C4-2B (cell line): Measurements from ENCODE around the gene RIMBP2.

ENCODE experiments used
- H3K27ac ChIP-seq: fragments of 450-650 bp; 2 replicates; pipeline ENCODE4 v1.5.1; 2017
- ZFX ChIP-seq: fragments of 450-650 bp; IDR thresholded peaks from 2 replicates; pipeline ENCODE4 v1.6.1; 2017
- TF ChIP-seq, protein P1 (sequence below): fragments of 450-650 bp; conservative IDR thresholded peaks from 2 replicates; pipeline ENCODE4 v1.5.1; 2017; ENCODE audit warnings: mild to moderate bottlenecking

The RIMBP2 gene

DNA sequence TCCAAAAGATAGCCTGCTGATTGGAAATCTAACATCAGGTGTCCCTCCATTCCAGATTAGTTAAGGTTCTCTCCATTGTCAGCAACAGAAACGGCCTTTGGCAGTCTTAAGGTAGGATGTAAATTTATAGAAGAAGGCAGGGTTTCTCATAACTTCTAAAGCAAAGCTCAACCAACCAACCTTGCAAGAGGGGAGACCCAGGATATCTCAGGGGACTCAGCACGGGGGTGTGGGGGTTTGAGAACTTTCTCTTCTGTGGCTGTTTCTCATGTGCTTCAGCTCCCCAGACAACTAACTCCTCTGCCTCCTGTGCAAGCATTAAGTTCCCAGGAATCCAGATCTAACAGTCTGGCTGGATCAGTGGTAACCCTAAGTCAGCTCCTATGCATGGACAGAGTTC lies 148.1 kb downstream of the RIMBP2 start:
- TF ChIP-seq, protein P1, sequence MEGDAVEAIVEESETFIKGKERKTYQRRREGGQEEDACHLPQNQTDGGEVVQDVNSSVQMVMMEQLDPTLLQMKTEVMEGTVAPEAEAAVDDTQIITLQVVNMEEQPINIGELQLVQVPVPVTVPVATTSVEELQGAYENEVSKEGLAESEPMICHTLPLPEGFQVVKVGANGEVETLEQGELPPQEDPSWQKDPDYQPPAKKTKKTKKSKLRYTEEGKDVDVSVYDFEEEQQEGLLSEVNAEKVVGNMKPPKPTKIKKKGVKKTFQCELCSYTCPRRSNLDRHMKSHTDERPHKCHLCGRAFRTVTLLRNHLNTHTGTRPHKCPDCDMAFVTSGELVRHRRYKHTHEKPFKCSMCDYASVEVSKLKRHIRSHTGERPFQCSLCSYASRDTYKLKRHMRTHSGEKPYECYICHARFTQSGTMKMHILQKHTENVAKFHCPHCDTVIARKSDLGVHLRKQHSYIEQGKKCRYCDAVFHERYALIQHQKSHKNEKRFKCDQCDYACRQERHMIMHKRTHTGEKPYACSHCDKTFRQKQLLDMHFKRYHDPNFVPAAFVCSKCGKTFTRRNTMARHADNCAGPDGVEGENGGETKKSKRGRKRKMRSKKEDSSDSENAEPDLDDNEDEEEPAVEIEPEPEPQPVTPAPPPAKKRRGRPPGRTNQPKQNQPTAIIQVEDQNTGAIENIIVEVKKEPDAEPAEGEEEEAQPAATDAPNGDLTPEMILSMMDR: no peak
- no peak for TF ChIP-seq ZFX
- no peak overlapping the region for H3K27ac ChIP-seq

DNA sequence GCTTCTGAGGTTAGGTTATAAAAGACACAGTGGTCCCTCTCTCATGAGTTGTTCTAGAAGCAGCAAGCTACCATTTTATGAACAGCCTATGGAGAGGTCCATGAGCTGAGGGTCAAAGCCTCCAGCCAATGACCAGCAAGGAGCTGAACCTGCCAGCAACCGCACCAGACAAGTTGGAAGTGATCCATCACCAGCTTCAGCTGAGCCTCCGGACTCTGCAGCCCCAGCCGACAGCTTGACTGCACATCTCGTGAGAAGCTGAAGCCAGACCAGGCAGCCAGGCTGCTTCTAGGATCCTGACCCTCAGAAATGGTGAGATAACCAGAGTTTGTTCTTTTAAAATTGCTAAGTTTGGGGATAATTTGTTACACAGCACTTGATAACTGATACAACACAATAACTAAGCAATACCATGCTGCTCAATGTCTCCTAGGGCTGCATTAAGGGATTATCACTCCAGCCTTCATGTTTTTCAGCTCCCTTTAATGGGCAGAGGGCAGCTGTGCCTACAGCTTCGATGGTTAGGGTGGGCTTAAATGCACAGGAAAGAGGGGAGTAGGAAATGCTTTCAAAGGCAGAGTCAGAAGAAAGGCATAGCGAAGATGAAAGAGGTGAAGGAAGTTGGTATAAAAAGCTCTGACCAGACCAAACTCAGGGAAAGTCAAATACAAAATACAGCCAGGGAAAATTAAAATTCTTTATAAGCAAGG lies 149.5 kb downstream of the RIMBP2 start:
- TF ChIP-seq, protein P1: no peak
- TF ChIP-seq ZFX: no peak
- H3K27ac ChIP-seq: no peak overlapping the region

DNA sequence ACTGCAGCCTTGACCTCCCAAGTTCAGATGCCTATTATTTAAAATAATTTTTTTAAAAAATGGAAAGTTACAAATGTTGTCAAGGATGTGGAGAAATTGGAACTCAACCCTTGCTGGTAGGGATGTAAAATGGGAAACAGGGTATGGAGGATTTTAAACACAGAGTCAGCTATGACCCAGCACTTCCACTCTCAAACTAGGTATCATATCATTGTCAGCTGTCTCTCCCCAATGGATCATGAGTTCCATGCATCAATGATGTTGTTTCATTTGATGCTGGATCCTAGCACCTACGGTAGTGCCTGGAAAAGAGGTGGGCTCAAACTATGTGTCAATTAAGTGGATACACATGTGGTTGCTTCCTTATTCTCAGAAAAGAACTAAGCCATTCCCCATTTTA lies 150.9 kb downstream of the RIMBP2 start:
- TF ChIP-seq, protein P1: no peak
- TF ChIP-seq ZFX: no peak
- no peak overlapping the region for H3K27ac ChIP-seq

DNA sequence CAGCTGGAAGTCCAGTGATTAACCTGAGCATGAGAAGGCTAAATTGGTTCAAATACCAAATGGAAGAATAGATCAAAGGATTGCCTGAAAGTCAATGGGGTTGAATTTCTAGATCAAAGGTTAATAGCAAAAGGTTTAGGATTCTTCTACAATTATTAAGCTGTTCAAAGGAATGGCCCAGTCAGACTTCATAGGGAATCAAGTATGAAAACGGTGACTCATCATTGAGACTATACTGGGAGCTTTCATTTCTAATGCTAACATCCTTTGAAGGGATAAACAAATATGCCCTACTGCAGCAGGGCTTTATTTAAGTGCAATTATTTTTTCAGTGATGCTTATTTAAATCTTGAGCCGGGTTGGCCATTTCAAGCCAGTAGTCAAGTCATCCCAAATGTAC lies 152.8 kb downstream of the RIMBP2 start:
- no peak overlapping the region for H3K27ac ChIP-seq
- TF ChIP-seq ZFX: no peak
- TF ChIP-seq, protein P1: no peak

DNA sequence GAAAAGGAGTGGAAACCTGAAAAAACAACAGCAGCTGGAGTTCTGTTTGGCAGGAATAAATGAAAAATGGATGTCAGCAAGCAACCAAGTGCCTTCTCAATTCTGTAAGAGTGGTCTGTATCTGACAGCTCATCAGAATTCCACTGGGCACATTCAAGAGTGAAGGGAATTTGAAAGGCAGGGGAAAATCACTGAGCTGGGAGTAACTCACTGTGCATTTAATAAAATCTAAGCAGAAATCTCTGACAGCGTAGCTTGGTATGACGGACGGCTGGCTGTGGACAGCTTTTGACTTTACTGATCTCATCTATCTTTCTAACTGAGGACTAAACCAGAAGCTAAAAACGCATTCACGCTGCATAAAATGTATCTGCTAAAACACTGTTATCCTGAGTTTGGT lies 153.4 kb downstream of the RIMBP2 start:
- TF ChIP-seq, protein P1: no peak
- no peak for TF ChIP-seq ZFX
- H3K27ac ChIP-seq: no peak overlapping the region

DNA sequence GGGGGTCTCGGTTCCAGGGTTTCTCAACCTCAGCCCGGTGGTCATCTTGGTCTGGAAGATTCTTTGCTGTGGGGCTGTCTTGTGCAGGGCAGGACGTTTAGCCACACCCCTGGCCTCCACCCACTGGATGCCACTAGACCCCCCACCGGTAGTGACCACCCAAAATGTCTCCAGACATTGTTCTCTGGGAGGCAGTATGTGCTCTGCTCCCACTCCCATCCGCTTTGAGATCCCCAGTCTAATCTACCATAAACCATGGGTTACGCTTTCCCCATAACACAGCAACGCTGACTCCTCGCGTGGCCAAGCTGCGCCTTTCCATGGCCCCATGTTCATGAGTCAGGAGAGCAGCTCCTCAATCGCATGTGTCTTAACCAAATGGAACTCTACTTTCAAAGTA lies 155.8 kb downstream of the RIMBP2 start:
- TF ChIP-seq ZFX: no peak
- TF ChIP-seq, protein P1: no peak
- H3K27ac ChIP-seq: no peak overlapping the region

DNA sequence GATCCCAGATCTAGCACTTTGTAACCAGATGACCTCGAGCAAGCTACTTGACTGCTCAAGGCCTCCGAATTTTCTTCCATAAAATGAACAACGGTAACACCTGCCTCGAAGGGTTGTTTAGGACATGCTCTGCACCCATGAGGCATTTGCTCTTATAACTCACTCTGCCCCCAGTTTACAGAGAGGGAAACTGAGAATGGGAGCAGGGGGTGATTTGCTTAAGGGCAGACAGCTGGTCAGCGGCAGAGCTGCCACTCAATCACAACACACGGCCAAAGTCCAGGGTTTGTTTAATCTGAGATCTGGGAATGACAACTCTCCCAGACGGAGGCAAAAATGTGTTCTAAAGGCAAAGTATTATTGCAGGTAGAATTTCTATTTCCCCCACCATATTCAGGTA lies 156.3 kb downstream of the RIMBP2 start:
- TF ChIP-seq, protein P1: no peak
- TF ChIP-seq ZFX: no peak
- H3K27ac ChIP-seq: no peak overlapping the region
